Measurements from ENCODE around the gene FEV. TPM values are rescaled to one million over a fixed set of nuclear protein-coding genes. Genes with fewer than 3 reads are reported as not detected.

FEV gene
- total RNA-seq, 2 donors from 2014 or later, result not detected

GRCh38 chr2:219003267-219003634 lies 18.3 kb upstream of the FEV start:
- peaks cover 31% of the 10 kb centered on the region for H3K27me3 ChIP-seq (replicated peaks; ENCODE audit: insufficient read depth)
- no peak for TF ChIP-seq CTCF (IDR thresholded peaks at IDR 0.05)
- DNase-seq (ENCODE audit: low spot score), result no peak
- no peak overlapping the region for H3K27ac ChIP-seq
- no peak for ATAC-seq (ENCODE audit: insufficient number of reproducible peaks, low FRiP score, low read depth)
- H3K4me3 ChIP-seq, result peak overlapping the region; percentile 44
- peaks cover 19% of the 10 kb centered on the region in 2 donors for H3K4me1 ChIP-seq (ENCODE audit: control insufficient read depth in 1 of 2, low read depth in 2 of 2)
- H3K36me3 ChIP-seq, result no peaks in the 10 kb centered on the region
- no peaks in the 10 kb centered on the region for H3K9me3 ChIP-seq

GRCh38 chr2:219002395-219003266 lies 17.6 kb upstream of the FEV start:
- no peaks in the 10 kb centered on the region for H3K9me3 ChIP-seq
- H3K4me3 ChIP-seq, result peak overlapping the region; percentile 44
- H3K4me1 ChIP-seq (ENCODE audit: control insufficient read depth in 1 of 2, low read depth in 2 of 2), result peaks cover 19% of the 10 kb centered on the region in 2 donors
- TF ChIP-seq CTCF (IDR thresholded peaks at IDR 0.05), result no peak
- DNase-seq (ENCODE audit: low spot score) (no peak), ATAC-seq (ENCODE audit: insufficient number of reproducible peaks, low FRiP score, low read depth) (no peak)
- no peaks in the 10 kb centered on the region for H3K36me3 ChIP-seq
- H3K27ac ChIP-seq, result no peak overlapping the region
- H3K27me3 ChIP-seq (replicated peaks; ENCODE audit: insufficient read depth), result peaks cover 31% of the 10 kb centered on the region

DNA sequence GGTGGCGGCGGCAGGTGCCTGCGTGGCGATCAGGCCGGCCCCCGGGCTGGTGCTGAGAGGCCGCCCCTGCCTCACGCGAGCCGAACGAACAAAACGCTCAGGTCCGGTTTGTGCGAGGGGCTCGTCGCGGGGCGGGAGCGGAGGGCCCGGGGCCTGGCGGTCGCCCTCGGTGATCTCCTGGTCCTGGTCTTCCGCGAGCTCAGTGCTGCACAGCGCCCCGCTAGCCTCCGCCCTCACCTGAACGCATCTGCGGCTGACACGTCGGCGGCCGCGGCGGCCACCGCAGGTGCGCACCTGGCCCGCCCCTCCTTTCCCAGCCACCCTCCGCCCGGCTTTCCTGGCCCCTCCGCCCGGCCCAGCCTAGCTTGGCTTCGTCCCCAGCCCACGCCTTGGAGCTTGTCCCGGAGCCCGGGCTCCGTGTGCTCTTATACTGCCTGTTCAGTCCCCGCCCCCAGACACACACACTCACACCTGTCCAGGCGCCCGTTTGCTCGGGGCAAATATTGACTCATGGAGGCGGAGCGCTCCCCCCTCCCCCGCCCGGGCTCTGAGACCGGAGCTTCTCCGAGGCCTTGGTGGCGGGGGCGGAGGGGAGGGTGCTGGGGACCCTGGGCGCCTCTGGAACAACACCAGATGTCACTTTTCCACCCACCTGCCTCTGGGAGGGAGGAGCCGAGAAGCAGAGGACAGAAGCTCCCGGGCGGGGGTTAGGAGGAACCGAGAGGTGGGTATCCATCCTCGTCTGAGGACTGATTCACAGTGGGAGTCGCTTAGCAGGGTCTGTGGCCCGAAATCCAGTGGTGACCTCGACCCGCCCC lies 16.8 kb upstream of the FEV start:
- H3K36me3 ChIP-seq, result no peaks in the 10 kb centered on the region
- no peaks in the 10 kb centered on the region for H3K9me3 ChIP-seq
- H3K4me3 ChIP-seq, result peak overlapping the region; percentile 44
- H3K27ac ChIP-seq, result no peak overlapping the region
- peaks cover 31% of the 10 kb centered on the region for H3K27me3 ChIP-seq (replicated peaks; ENCODE audit: insufficient read depth)
- DNase-seq (ENCODE audit: low spot score) (no peak), ATAC-seq (ENCODE audit: insufficient number of reproducible peaks, low FRiP score, low read depth) (no peak)
- TF ChIP-seq CTCF (IDR thresholded peaks at IDR 0.05), result no peak
- H3K4me1 ChIP-seq (ENCODE audit: control insufficient read depth in 1 of 2, low read depth in 2 of 2), result peaks cover 19% of the 10 kb centered on the region in 2 donors

DNA sequence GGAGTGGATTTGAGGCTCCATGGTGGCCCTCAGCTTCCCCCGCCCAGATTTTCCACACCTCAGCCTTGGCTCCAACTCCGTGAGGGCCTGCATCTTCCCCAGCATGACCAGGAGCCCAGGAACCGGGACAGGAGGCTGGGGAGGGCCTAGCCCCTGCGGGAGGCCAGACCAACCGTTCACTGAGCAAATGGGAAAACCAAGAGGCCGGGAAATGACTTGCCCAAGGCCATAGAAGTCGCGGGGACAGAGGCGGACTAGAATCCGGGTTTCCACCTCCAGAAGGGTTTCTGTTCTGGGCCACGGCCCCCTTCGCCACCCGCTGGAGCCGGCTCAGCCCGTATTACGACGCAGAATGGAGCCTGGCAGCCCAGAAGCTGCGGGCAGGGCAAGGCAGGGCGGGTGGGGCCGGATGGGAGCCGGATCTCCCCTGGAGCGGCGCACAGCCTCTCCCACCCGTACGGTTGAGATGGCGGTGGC lies 16.2 kb upstream of the FEV start:
- peaks cover 19 to 22% of the 10 kb centered on the region in 2 donors for H3K4me1 ChIP-seq (ENCODE audit: control insufficient read depth in 1 of 2, low read depth in 2 of 2)
- H3K4me3 ChIP-seq, result no peak overlapping the region
- H3K27ac ChIP-seq, result no peak overlapping the region

More for the DNA sequence above, 16.2 kb upstream of the FEV start:
- H3K36me3 ChIP-seq, result no peaks in the 10 kb centered on the region
- no peak for ATAC-seq (ENCODE audit: insufficient number of reproducible peaks, low FRiP score, low read depth)
- peaks cover 31% of the 10 kb centered on the region for H3K27me3 ChIP-seq (replicated peaks; ENCODE audit: insufficient read depth)
- DNase-seq (ENCODE audit: low spot score), result no peak
- no peak for TF ChIP-seq CTCF (IDR thresholded peaks at IDR 0.05)
- no peaks in the 10 kb centered on the region for H3K9me3 ChIP-seq
